Measurements from ENCODE around the gene SNX14.

The SNX14 gene

GRCh38 chr6:85464260-85464644, 129.4 kb downstream of the SNX14 start:
- peak; percentile 95 for DNase-seq (ENCODE audit: low read depth)

GRCh38 chr6:85463621-85464259, 129.9 kb downstream of the SNX14 start:
- no peak for DNase-seq (ENCODE audit: low read depth)

- DNase-seq (ENCODE audit: low read depth): no peak
Observed at GRCh38 chr6:85462673-85463072, 131.0 kb downstream of the SNX14 start.

- no peak for DNase-seq (ENCODE audit: low read depth)
Observed at GRCh38 chr6:85461798-85462170, 131.9 kb downstream of the SNX14 start.

DNA sequence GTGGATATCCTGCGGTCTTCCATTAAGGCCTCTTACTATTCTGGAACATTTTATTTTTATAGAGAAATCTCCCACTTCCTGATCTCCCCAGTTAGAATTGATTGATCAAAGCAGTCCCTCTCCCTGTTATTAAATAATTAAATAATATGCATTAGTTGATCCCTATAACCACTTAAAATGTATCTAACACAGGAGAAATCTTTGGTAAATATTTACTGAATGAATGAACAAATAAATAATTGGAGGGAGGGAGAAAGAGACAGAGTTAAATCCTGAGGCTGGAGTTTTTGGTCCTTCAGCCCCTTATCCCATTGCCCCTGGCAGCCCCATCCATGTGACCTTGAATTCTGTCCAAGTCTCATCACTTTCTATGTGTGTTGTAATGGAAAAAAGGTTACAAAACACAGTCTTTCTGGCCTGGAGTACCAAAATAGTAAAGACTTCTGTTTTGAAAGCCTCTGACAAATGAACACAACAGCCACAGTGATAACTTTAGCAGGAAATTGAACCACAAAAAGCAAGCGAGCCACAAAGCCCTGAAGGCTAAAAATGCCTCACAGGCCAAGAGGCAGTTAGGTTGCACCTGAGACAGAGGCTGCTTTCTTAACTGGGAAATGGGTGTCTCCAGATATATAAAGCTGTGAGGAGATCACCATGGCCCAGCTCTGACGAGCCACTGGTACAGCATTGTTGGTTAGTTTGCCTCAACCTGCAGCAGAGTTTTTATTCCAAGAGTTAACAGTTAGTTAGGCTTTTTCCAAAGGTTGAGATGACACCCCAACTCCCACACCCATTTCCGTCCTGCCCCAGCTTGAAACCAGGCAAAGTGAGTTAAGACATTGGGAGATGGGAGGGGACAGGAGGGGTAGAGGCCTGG, 132.5 kb downstream of the SNX14 start:
- no peak for DNase-seq (ENCODE audit: low read depth)

DNA sequence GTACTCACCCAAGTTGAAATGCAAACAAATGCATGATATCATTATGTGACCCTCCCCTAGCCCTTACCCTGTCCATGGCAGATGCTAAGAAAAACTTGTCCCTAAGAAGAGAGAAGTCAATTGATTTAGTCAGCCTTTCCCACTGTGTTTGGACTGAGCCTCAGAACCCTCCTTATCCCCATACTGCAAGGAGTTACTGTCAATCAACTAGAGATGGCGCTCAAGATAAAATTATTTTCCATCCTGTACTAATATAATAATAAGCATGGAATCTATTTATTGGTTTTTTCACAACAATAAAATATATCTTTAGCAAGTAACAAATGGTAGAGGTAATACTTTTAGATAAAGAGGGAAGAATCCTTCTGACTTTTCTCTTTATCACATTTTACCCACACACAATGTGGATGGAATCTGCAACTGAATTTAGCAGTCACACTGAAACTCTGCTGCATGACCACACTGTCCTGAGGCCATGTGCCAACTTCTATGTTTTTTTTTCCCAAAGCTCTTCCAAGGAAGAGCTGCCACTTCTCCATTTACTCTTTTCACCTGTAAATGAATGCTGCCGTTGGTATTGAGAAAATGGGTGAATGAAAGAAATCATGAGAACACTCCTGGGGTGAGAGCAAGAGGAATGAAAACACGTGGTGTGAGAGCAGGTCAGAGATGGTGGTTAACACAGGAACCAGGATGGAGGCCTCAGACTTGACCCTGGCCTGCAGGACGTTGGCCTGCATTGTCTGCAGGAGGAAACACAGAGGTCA, 133.3 kb downstream of the SNX14 start:
- no peak for DNase-seq (ENCODE audit: low read depth)

DNA sequence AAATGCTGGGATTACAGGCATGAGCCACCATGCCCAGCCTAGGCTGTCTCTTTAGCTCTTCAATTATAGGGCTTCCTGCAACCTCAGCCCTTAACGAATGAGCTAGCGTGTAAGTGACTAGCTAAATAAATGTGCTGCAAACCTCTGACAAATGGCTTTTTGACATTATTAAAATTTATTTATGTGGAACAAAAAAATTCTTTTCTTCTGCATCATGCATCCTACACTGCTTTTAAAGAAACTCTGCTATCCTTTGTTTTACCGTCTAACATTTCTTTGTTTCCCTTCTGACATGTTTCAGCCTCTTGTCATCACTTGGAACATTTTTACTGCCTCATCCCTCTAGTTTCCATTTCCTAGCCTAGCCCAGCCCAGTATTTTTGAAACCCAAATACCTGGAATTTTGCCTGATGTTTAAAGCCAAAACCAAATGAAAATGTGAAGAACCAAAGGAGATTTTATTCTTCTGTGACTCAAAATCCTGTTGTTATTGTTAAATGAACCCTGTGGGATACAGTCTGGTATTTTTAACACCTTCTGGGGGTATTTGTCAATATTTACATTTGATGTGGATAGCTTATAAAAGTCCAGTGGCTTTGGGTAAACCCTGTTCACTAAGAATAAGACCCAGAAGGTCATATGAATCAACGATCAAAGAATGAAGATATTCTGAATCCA, 134.3 kb downstream of the SNX14 start:
- peak; percentile 64 for DNase-seq (ENCODE audit: low read depth)

- DNase-seq (ENCODE audit: low read depth): no peak
Observed at GRCh38 chr6:85458782-85459181, 134.9 kb downstream of the SNX14 start.

DNA sequence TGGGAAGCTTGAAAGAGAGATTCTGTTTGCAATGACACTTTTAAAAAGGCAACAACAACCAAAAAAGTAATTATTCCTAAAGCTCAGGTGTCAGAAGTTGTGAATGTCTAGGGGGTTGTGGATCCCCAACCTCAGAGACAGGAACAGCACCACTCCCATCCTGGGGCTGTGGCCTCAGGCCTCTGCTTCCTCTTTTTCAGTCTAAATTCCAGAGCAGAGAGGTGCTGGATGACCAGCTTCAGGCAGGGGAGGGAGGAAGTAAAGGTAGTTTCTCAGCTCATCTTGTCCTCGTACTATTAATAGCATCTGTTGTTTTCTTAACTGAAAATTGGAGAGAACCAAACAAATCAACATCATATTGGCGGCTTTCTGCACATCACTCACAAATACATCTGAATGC, 135.5 kb downstream of the SNX14 start:
- no peak for DNase-seq (ENCODE audit: low read depth)

DNA sequence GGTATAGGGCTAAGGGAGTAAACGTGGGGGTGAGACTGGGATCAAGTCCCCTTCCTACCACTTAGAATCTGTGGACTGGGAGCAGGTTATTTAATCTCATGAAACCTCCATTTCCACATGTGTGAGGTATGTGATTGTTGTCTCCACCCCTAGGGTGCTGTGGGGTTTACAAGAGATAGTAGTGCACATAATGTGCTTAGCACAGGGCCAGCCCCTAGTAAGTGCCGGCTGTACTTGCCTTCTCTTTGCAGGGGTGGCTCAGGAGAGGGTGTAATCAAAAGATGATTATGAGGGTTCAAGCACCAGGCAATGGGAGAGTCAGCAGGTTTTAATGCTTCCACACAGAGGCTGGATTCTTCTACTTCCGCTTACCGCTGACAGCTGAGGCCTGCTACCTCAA, 136.9 kb downstream of the SNX14 start:
- DNase-seq (ENCODE audit: low read depth): no peak

All from non-pigmented ciliary epithelial cell (primary cell).